Measurements from ENCODE around the gene ELF2. TPM values are rescaled to one million over a fixed set of nuclear protein-coding genes. Genes with fewer than 3 reads are reported as not detected.
A peak's percentile ranks its signal among the peaks of the same experiment; 100 is the strongest.

Gene ELF2
- total and polyA plus RNA-seq, 2 donors (not counting 3 experiments of a cell fraction or from before 2014, with no cell fraction given): 16.4 to 35.1 TPM

- intact Hi-C loops (cut with micrococcal nuclease): no loop called here
- Histone ChIP-seq H3K4me2 (ENCODE audit: insufficient read depth, low read length) (no peak overlapping the region), H2AFZ (ENCODE audit: low read depth, low read length) (peak overlapping the region; percentile 23), H3K27me3 (ENCODE audit: control insufficient read depth in 2 of 2, insufficient read depth in 2 of 2, low read length in 2 of 2) (no peaks in the 10 kb centered on the region), H3K36me3 (ENCODE audit: control insufficient read depth in 2 of 2, extremely low read depth in 1 of 2, insufficient read depth in 2 of 2, low read length in 2 of 2) (peaks cover 0 to 2% of the 10 kb centered on the region in 2 experiments), H3K4me3 (replicated peaks in 1 of 3; ENCODE audit: insufficient read depth in 1 of 3, low read depth in 1 of 3, low read length in 3 of 3) (no peak overlapping the region), H3K9me1 (replicated peaks; ENCODE audit: control insufficient read depth, extremely low read depth, insufficient read depth, low read length) (no peaks in the 10 kb centered on the region), H4K20me1 (replicated peaks; ENCODE audit: control insufficient read depth, extremely low read depth, insufficient read depth, low read length) (no peaks in the 10 kb centered on the region), H3K4me1 (ENCODE audit: control insufficient read depth, extremely low read depth, insufficient read depth, low read length) (no peaks in the 10 kb centered on the region), H3K9ac (replicated peaks; ENCODE audit: extremely low read depth, insufficient read depth, low read length) (no peak overlapping the region), H3K27ac (ENCODE audit: insufficient read depth, low read depth, low read length) (no peak overlapping the region), H3K9me3 (replicated peaks; ENCODE audit: control insufficient read depth, insufficient read depth, low read length) (no peaks in the 10 kb centered on the region), H3K79me2 (ENCODE audit: control insufficient read depth, insufficient read depth, low read length) (no peaks in the 10 kb centered on the region)
- dilution Hi-C loops (cut with MboI; ENCODE audit: extremely low pct_ligation_motif_present, low sequenced_read_pairs): no loop called here
- no peak for FAIRE-seq
- no TSS peak for BruUV-seq (replicated peaks)
- ChIA-PET POLR2A (no interaction called here), CTCF (interaction anchor here (0.7 to 1.6 kb wide), 4 partner anchors 22 to 159 kb away, joined by 3 to 5 read pairs (median 3); no protein-coding TSS in a partner anchor)
- TF ChIP-seq FOS (IDR thresholded peaks at IDR 0.05; ENCODE audit: borderline replicate concordance, insufficient read depth, low read length): no peak
- TF ChIP-seq POLR2A (IDR thresholded peaks at IDR 0.05; ENCODE audit: low read depth, low read length): no peak
- no peak for TF ChIP-seq POLR2AphosphoS5 (IDR thresholded peaks at IDR 0.05; ENCODE audit: insufficient read depth, low read depth, low read length)
- TF ChIP-seq, protein P1, sequence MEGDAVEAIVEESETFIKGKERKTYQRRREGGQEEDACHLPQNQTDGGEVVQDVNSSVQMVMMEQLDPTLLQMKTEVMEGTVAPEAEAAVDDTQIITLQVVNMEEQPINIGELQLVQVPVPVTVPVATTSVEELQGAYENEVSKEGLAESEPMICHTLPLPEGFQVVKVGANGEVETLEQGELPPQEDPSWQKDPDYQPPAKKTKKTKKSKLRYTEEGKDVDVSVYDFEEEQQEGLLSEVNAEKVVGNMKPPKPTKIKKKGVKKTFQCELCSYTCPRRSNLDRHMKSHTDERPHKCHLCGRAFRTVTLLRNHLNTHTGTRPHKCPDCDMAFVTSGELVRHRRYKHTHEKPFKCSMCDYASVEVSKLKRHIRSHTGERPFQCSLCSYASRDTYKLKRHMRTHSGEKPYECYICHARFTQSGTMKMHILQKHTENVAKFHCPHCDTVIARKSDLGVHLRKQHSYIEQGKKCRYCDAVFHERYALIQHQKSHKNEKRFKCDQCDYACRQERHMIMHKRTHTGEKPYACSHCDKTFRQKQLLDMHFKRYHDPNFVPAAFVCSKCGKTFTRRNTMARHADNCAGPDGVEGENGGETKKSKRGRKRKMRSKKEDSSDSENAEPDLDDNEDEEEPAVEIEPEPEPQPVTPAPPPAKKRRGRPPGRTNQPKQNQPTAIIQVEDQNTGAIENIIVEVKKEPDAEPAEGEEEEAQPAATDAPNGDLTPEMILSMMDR (IDR thresholded peaks at IDR 0.05; ENCODE audit: extremely low read depth in 1 of 2, insufficient read depth in 1 of 2, low read depth in 1 of 2, low read length in 2 of 2): no peak
- TF ChIP-seq JUN (IDR thresholded peaks at IDR 0.05; ENCODE audit: borderline replicate concordance, insufficient read depth, insufficient read length, low read depth): no peak
- TF ChIP-seq GATA2 (IDR thresholded peaks at IDR 0.05; ENCODE audit: insufficient read depth, insufficient read length, low read depth, low read length): no peak
- TF ChIP-seq EZH2 (IDR thresholded peaks at IDR 0.05; ENCODE audit: borderline replicate concordance, low read depth, low read length, severe bottlenecking): no peak
- no peak for TF ChIP-seq MYC (IDR thresholded peaks at IDR 0.05; ENCODE audit: low read depth, low read length)
- DNase-seq (ENCODE audit: low read depth, low spot score): no peak
Measured at GRCh38 chr4:139189417-139189749, 12.4 kb upstream of the ELF2 start.
